ENCODE measurements around the gene RAMP2.

- TF ChIP-seq CTCF (IDR thresholded peaks at IDR 0.05) = no peak
- no peak for TF ChIP-seq EZH2 (IDR thresholded peaks at IDR 0.05)
These were observed 14.6 kb downstream of the RAMP2 start for GRCh38 chr17:42775534-42776098.

Data from neural progenitor cell (in vitro differentiated cells).